ENCODE results near the gene RTRAF. TPM values are rescaled to one million over a fixed set of nuclear protein-coding genes. Genes with fewer than 3 reads are reported as not detected.

RTRAF gene
- total RNA-seq, 1 donor from 2014 or later: 223 TPM

GRCh38 chr14:52020161-52020714 lies 30.9 kb downstream of the RTRAF start:
- DNase-seq (ENCODE audit: low read depth in 2 of 2): peak in 1 of 2 donors; percentile 47

DNA sequence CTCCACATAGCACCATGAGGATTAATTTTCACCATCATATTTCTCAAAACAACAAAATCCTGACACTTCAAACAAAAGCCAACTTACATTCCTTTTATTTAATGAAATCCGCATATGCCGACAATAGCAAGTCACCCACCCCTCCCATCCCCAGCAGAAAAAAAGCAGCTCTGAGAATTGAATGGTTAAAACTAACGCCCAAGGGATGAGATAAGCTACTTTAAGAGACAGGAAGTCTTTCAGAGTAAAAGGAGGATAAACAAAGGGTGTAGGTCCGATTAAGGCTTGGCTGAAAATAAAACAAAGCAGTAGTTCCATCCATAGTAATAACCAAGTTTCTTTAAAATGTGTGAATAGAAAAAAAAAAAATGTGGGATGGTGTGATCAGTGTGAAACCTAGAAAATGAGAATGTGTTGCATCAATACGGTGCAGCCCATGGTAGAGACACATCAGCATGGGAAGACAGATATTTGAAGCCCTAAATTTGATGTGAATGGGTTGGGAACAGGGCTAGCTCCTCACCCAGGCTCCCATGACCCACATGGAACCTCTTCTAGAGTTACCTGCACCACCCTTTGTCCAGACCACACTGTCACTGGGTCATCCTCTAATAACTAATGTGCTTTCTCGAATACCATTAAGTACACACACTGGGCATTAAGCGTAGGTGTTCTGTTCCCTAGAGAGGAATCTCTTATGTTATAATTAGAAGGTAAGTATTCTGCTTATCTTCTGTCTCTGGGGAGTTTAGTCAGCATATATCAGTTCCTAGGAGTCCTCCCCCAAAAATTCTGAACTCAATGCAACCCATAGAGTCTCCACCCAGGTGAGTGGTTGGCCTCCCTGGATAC lies 31.7 kb downstream of the RTRAF start:
- peak in 1 of 2 donors; percentile 76 for DNase-seq (ENCODE audit: low read depth in 2 of 2)

DNA sequence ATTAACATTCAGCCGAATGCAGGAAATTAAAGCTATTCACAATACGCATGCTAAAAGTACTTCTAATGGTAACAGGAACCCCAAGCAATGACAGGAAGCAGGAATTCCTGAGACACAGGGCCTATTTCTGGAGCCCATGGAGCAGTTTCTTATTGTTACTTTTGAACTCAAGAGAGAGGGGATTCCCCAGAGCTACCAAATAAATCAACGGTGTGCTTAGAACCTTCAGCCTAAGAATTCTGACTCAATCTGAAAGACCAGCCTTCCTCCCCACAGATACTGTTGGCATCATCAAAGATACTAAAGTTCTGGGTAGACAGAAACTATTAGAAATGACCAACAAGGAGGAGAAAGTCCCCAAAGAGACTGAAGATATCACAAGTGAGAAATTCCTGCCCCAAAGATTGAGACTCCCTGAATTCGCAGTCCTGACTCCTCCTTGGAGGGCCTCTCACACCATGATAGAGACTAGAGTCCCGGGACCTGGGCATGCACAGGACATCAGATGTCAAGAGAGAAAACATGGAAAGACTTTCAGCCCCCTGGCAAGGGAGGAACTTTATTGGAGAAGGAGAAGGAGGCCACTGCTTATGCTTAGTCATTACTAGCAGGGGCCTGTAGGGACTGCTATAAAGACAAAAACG lies 32.7 kb downstream of the RTRAF start:
- DNase-seq (ENCODE audit: low read depth in 2 of 2): peak in 1 of 2 donors; percentile 90

GRCh38 chr14:52023518-52023917 lies 34.2 kb downstream of the RTRAF start:
- peak in 1 of 2 donors; percentile 52 for DNase-seq (ENCODE audit: low read depth in 2 of 2)

- peak in 1 of 2 donors; percentile 92 for DNase-seq (ENCODE audit: low read depth in 2 of 2)
Measured at GRCh38 chr14:52025310-52025709, 36.0 kb downstream of the RTRAF start.

- DNase-seq (ENCODE audit: low read depth in 2 of 2): peak in 1 of 2 donors; percentile 31
Measured at GRCh38 chr14:52026017-52026660, 36.8 kb downstream of the RTRAF start.

- DNase-seq (ENCODE audit: low read depth in 2 of 2): peak in 1 of 2 donors; percentile 47
Measured at GRCh38 chr14:52026901-52027300, 37.6 kb downstream of the RTRAF start.

GRCh38 chr14:52029881-52030280 lies 40.5 kb downstream of the RTRAF start:
- peak; percentile 41 to 76 for DNase-seq (ENCODE audit: low read depth in 2 of 2)

- DNase-seq (ENCODE audit: low read depth in 2 of 2): no peak
Measured at GRCh38 chr14:52031781-52032180, 42.4 kb downstream of the RTRAF start.

GRCh38 chr14:52032204-52032801 lies 43.0 kb downstream of the RTRAF start:
- no peak for DNase-seq (ENCODE audit: low read depth in 2 of 2)

- DNase-seq (ENCODE audit: low read depth in 2 of 2): no peak
Measured at GRCh38 chr14:52033101-52033642, 43.8 kb downstream of the RTRAF start.

GRCh38 chr14:52039124-52039815 lies 49.9 kb downstream of the RTRAF start:
- no peak for DNase-seq (ENCODE audit: low read depth in 2 of 2)

DNA sequence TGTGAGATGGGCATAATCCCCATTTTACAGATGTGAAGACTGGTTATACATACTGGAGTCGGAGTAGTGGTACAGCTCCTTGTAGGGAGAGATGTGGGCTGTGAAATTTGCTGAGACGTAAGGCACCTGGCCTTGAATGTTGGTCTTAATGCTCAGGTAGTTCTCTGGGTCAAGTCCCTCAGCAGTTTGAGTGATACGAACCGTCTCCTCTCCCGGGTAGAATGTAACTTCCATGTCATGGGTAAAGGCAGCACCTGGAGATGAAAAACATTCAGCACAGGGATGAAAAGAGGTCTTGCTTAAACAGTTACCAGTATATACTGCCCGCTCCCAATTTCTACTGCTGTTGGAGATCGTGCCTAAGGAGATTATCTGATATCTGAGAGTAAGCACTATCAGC lies 51.3 kb downstream of the RTRAF start:
- no peak for DNase-seq (ENCODE audit: low read depth in 2 of 2)

DNA sequence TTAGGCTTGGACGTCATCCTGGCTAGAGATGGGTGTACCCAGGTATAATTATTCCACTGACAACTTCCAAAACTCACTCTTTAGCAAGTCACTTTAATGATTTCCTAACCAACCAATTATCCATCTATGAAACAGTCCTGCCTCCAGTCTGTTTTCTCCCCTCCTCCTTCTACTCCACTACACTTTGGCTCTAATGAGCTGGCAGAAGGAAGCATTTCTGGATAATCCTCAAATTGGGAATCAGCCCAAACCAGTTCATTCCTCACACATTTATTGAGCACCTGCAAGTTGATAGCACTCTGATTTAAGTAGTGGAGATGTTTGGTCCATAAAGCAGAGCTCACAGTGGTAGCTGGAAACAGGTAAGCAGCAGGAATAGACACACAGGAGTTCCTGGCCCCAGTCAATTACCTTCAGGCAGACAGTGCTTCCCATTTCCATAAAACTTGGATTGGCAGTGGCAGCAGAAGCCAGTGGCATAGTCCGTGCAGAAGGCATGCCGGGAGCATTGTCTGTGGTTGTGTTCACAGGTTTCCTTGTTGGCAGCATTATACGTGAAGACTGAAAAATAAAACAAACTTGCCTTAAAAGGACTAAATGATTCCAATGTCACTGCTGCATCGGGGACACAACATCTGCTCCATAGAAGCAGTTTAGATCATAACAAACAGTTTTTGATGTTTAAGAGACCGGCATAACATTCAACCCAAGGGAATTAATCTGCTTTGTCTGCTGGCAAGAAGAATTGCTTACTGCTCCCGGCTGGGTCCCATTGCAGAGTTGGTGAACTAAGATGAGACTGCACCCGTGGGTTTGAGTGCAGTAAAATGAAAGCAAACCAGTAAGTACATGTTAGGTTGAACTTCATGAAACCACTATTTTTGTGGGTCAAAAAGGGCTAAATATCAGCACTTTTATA lies 53.3 kb downstream of the RTRAF start:
- DNase-seq (ENCODE audit: low read depth in 2 of 2): no peak

DNA sequence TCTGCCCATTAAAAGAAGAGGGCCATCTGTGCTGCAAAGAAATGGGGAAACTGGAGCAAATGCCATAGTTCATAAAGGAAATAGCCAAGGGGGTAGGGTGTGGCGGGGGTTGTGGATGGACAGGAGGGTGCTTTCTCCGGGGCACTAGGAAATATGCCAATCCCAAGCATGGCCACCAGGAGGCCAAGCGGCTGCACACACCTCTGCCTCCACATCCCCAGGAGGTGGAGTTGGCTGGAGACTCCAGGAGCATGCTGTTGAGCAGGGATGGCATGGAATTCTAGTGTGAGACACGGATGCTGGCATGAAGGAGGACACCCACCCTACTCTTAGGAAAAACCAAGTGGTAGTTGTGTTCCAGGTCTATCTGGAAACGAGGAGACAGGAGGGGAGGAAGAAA lies 54.3 kb downstream of the RTRAF start:
- peak in 1 of 2 donors; percentile 49 for DNase-seq (ENCODE audit: low read depth in 2 of 2)

DNA sequence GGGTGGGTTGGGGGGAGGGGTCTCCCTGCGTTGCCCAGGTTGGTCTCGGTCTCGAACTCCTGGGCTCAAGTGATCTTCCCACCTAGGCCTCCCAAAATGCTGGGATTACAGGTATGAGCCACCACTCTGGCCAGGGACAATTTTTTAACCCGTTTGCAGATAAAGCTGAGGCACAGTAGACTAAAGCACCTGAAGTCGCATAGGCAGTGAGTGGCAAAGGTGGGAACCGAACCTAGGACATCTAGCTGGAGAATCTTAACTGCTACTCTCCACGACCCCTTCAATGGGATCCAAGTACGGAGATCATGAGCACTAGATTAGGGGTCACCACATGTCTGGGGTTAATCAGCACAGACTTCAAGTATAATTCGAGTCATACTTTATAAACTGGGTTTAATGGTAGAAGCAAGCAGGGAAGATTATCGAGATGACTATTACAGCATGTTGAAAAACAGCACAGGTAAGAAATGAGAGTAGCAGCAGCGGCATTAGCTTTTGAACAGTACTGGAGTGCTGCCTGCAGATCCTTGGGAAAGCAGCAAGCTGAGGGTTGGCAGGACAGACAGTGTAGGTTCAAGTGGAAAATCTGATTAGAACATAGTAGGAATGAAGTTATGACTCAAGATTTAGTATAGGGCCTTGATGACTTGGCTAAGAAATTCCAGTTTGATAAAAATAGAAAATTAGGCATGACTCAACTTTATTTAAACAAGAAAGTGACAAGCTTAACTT lies 55.6 kb downstream of the RTRAF start:
- peak in 1 of 2 donors; percentile 39 for DNase-seq (ENCODE audit: low read depth in 2 of 2)

GRCh38 chr14:52046376-52046917 lies 57.1 kb downstream of the RTRAF start:
- DNase-seq (ENCODE audit: low read depth in 2 of 2): no peak

DNA sequence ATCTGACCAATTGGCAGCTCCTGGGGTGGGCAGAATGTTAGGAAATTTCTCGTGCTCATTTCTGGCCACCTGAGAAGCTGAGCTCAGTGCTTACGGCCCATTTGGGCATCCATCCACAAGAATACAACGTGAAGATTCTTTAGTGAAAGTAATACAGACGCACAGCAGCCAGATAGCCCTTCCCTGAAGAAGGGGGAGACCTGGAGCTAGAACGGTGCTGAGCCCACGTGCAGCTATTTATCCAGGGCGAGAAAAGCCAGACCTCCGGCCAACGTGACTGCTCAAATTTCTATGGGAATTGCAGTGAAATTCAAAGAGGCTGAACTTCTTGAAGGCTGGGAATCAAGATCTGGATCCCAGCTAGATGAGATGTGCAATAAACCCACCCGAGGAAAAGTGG lies 58.8 kb downstream of the RTRAF start:
- DNase-seq (ENCODE audit: low read depth in 2 of 2): no peak
